ENCODE results near the gene ANK3. TPM values are rescaled to one million over a fixed set of nuclear protein-coding genes. Genes with fewer than 3 reads are reported as not detected.

Gene ANK3
- total RNA-seq, 1 donor from 2014 or later, result 35.1 TPM

GRCh38 chr10:60403168-60403873 is 13.6 kb upstream of the ANK3 start:
- Mint-ChIP-seq H3K36me3 (ENCODE audit: low read depth) (peaks cover 2% of the 10 kb centered on the region), H3K4me3 (ENCODE audit: unreplicated experiment) (no peak overlapping the region), H3K9me3 (ENCODE audit: low read depth) (peaks cover 11% of the 10 kb centered on the region), H3K4me1 (ENCODE audit: low read depth) (no peaks in the 10 kb centered on the region), H3K27ac (ENCODE audit: unreplicated experiment) (no peak overlapping the region), H3K27me3 (ENCODE audit: low read depth) (no peaks in the 10 kb centered on the region)
- TF ChIP-seq, protein P1, sequence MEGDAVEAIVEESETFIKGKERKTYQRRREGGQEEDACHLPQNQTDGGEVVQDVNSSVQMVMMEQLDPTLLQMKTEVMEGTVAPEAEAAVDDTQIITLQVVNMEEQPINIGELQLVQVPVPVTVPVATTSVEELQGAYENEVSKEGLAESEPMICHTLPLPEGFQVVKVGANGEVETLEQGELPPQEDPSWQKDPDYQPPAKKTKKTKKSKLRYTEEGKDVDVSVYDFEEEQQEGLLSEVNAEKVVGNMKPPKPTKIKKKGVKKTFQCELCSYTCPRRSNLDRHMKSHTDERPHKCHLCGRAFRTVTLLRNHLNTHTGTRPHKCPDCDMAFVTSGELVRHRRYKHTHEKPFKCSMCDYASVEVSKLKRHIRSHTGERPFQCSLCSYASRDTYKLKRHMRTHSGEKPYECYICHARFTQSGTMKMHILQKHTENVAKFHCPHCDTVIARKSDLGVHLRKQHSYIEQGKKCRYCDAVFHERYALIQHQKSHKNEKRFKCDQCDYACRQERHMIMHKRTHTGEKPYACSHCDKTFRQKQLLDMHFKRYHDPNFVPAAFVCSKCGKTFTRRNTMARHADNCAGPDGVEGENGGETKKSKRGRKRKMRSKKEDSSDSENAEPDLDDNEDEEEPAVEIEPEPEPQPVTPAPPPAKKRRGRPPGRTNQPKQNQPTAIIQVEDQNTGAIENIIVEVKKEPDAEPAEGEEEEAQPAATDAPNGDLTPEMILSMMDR (IDR thresholded peaks at IDR 0.05), result no peak
- no peak for DNase-seq (ENCODE audit: low spot score)

GRCh38 chr10:60400366-60400765 is 10.7 kb upstream of the ANK3 start:
- H3K9me3 Mint-ChIP-seq (ENCODE audit: low read depth), result peaks cover 11% of the 10 kb centered on the region
- TF ChIP-seq, protein P1 (IDR thresholded peaks at IDR 0.05), result no peak
- H3K27ac Mint-ChIP-seq (ENCODE audit: unreplicated experiment), result no peak overlapping the region
- peaks cover 2% of the 10 kb centered on the region for H3K36me3 Mint-ChIP-seq (ENCODE audit: low read depth)
- H3K27me3 Mint-ChIP-seq (ENCODE audit: low read depth), result no peaks in the 10 kb centered on the region
- no peak for DNase-seq (ENCODE audit: low spot score)
- H3K4me1 Mint-ChIP-seq (ENCODE audit: low read depth), result no peaks in the 10 kb centered on the region
- H3K4me3 Mint-ChIP-seq (ENCODE audit: unreplicated experiment), result no peak overlapping the region

DNA sequence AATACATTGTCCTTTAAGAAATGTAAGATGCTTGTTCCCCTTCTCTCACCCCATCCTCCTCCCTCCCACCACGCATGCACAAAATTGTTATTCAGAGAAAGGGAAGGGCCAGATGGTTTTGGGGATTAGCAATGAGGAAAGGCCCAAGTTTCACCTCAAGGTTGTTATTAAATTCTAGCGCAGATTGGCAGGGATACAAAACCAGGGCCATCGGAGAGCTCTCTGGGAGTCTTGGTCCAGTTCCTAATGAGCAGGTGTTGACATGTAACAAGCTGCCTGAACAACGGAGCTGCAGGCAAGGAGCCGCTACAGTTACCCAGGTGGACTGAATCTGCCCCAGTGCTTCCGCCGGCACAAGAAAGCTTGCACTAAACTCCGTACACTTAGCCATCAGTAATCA is 9.7 kb upstream of the ANK3 start:
- Mint-ChIP-seq H3K27me3 (ENCODE audit: low read depth) (no peaks in the 10 kb centered on the region), H3K4me3 (ENCODE audit: unreplicated experiment) (no peak overlapping the region), H3K9me3 (ENCODE audit: low read depth) (peaks cover 6% of the 10 kb centered on the region), H3K36me3 (ENCODE audit: low read depth) (peaks cover 2% of the 10 kb centered on the region), H3K27ac (ENCODE audit: unreplicated experiment) (no peak overlapping the region), H3K4me1 (ENCODE audit: low read depth) (no peaks in the 10 kb centered on the region)
- TF ChIP-seq, protein P1 (IDR thresholded peaks at IDR 0.05), result no peak
- DNase-seq (ENCODE audit: low spot score), result no peak

- Mint-ChIP-seq H3K9me3 (ENCODE audit: low read depth) (no peaks in the 10 kb centered on the region), H3K4me3 (ENCODE audit: unreplicated experiment) (no peak overlapping the region), H3K27ac (ENCODE audit: unreplicated experiment) (no peak overlapping the region), H3K27me3 (ENCODE audit: low read depth) (no peaks in the 10 kb centered on the region), H3K4me1 (ENCODE audit: low read depth) (no peaks in the 10 kb centered on the region), H3K36me3 (ENCODE audit: low read depth) (no peaks in the 10 kb centered on the region)
- TF ChIP-seq, protein P1 (IDR thresholded peaks at IDR 0.05), result no peak
- no peak for DNase-seq (ENCODE audit: low spot score)
Measured at GRCh38 chr10:60397792-60398191, 8.1 kb upstream of the ANK3 start.

DNA sequence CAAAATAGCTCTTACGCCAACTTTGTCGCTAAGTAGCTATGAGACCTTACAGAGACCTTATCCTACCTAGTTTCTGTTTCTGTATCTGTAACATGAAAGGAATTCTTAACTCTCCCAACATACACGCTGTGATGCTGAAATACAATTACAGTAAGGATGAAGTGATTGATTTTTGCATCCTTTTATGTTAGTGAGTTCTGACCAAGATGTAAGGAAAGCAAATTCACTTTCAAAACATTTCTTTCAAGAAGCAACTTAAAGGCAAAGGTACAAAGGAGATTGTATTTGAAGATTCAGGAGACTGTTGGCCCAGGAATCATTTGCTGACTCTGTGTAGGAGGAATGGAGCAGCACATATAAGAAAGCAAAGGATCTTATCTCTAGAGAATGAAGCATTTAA is 7.1 kb upstream of the ANK3 start:
- Mint-ChIP-seq H3K4me1 (ENCODE audit: low read depth) (peaks cover 1% of the 10 kb centered on the region), H3K27ac (ENCODE audit: unreplicated experiment) (no peak overlapping the region), H3K27me3 (ENCODE audit: low read depth) (no peaks in the 10 kb centered on the region), H3K4me3 (ENCODE audit: unreplicated experiment) (no peak overlapping the region), H3K36me3 (ENCODE audit: low read depth) (no peaks in the 10 kb centered on the region), H3K9me3 (ENCODE audit: low read depth) (no peaks in the 10 kb centered on the region)
- TF ChIP-seq, protein P1 (IDR thresholded peaks at IDR 0.05), result no peak
- DNase-seq (ENCODE audit: low spot score), result no peak
